Measurements from ENCODE around the gene UBN1.

GRCh38 chr16:4850211-4850610 is 2.9 kb downstream of the UBN1 start:
- TF ChIP-seq POLR2A (IDR thresholded peaks at IDR 0.05; ENCODE audit: low read depth, low read length) = no peak
- no peak for TF ChIP-seq EGR1 (IDR thresholded peaks at IDR 0.05; ENCODE audit: borderline replicate concordance in 1 of 2, low read depth in 2 of 2, low read length in 2 of 2)
- no peak for TF ChIP-seq SIN3A (IDR thresholded peaks at IDR 0.05; ENCODE audit: low read depth, low read length)
- no peak for TF ChIP-seq CTCF (IDR thresholded peaks at IDR 0.05 in 2 of 3, conservative IDR thresholded peaks at IDR 0.05 in 1 of 3; ENCODE audit: control insufficient read depth in 2 of 3, extremely low read depth in 1 of 3, insufficient read depth in 1 of 3, low read depth in 3 of 3, low read length in 3 of 3)
- no peak for TF ChIP-seq TAF1 (IDR thresholded peaks at IDR 0.05; ENCODE audit: borderline replicate concordance, low read depth, low read length)
- no peak for TF ChIP-seq RAD21 (IDR thresholded peaks at IDR 0.05; ENCODE audit: insufficient read depth, low read depth, low read length)
- TF ChIP-seq USF1 (IDR thresholded peaks at IDR 0.05; ENCODE audit: borderline replicate concordance, extremely low read length, insufficient read depth, low read depth, low read length) = no peak
- TF ChIP-seq MEF2B (IDR thresholded peaks at IDR 0.05; ENCODE audit: partially characterized antibody, poor library complexity, severe bottlenecking) = no peak
